Stimulated activated CD4-positive, alpha-beta T cell treated with anti-CD3 and anti-CD28 coated beads, TNF-alpha, amount 100 ng/mL, for 1 hour (primary cell): ENCODE measurements around the gene FAM240A.

ENCODE experiments used
- DNase-seq, 3 donors: peaks; one replicate each; pipeline ENCODE4 v3.0.0-alpha.2; 2020; ENCODE audit warnings: low read depth in 3 of 3, low spot score in 1 of 3

Gene FAM240A

GRCh38 chr3:46673151-46674030, 61.1 kb downstream of the FAM240A start:
- no peak for DNase-seq

- DNase-seq = no peak
Measured at GRCh38 chr3:46674031-46674845, 61.9 kb downstream of the FAM240A start.

DNA sequence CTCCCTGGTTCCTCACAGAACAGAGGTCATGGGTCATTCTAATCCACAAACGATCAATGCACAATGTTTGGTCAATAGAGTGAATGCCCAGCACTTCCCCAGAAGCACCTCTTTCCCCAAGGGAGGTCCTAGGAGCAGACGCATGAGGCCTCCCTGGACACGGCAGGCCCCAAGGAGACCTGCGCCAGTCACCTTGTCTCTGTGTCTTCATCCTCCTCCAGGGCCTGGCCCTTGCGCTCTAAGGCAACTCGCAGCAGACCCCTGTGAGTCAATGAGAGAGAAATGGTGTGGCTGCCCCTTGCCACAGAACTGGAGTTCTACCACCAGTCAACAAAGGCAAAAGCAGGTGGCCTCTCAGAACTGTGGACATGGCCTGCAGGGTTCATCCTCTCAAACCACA, 63.1 kb downstream of the FAM240A start:
- no peak for DNase-seq
